Lower leg skin (tissue), 4 donors: ENCODE measurements around the gene KRTAP5-7. TPM values are rescaled to one million over a fixed set of nuclear protein-coding genes. Genes with fewer than 3 reads are reported as not detected.

Source experiments
- DNase-seq, 2 donors: peaks; one replicate each; pipeline ENCODE4 v3.0.0-alpha.2; 2019; ENCODE audit warnings: low spot score in 2 of 2
- H3K4me3 ChIP-seq: fragments of 200-600 bp; sonication (generic); 2 replicates; pipeline ENCODE4 v1.5.1; 2017; ENCODE audit warnings: mild to moderate bottlenecking, low read depth; ENCODE audit not compliant: poor library complexity, severe bottlenecking
- POLR2A ChIP-seq, 2 donors: fragments of 450-650 bp; IDR thresholded peaks; one replicate each; pipeline ENCODE4 v1.6.1; 2016 to 2017; ENCODE audit warnings: antibody characterized with exemption in 2 of 2, mild to moderate bottlenecking in 1 of 2, moderate library complexity in 1 of 2
- WGBS, 2 donors: methylation state at CpG; one replicate each; pipeline ENCODE4 v1.1.5; 2018; 5-methylcytosine and 5-hydroxymethylcytosine counted together
- intact Hi-C: fragments of 100-400 bp; cut with DNase I; formaldehyde crosslinking; loops from one replicate; pipeline ENCODE4 v1.15.0; 2023; ENCODE audit warnings: low total_unique reads
- total RNA-seq, 4 donors: library from RNA; depleted of rRNA; stranded (reverse); fragments of >200 nt; gene quantifications; one replicate each; pipeline ENCODE4 v1.1.0, GENCODE V29; 2016
- TF ChIP-seq, protein P1 (sequence below), 3 donors: fragments of 450-650 bp; IDR thresholded peaks; one replicate each; pipeline ENCODE4 v1.5.1; 2016; ENCODE audit warnings: antibody characterized with exemption in 3 of 3, mild to moderate bottlenecking in 3 of 3, moderate library complexity in 2 of 3

Gene KRTAP5-7
- total RNA-seq, 4 donors from 2014 or later: 5.4 TPM; not detected in 3

DNA sequence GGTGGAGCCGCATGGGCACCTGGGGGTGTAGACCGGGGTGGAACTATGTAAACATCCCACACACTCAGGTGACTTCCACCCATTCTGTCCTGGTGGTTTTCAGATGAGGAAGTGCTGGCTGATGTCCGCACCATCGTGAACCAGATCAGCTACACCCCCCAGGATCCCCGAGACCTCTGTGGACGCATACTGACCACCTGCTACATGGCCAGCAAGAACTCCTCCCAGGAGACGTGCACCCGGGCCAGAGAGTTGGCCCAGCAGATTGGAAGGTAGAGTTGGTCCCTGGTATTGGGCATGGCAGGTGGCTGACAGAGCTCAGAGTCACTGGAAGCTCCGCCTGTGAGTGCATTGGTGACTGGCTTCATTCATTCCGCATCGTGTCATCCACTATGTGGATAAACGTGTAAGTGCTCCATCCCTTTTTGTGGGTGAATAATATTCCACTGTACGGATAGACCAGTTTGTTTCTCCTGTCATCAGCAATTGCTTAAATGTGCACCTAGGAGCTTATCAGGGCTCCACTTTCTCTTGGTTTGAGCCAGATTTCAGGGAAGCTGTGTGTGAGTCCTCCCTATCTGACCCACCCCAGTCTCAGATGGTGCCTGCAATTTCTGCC is 44.2 kb upstream of the KRTAP5-7 start:
- DNase-seq: no peak
- intact Hi-C loops: no loop called here
- no peak overlapping the region for H3K4me3 ChIP-seq
- TF ChIP-seq POLR2A (IDR thresholded peaks at IDR 0.05): no peak
- TF ChIP-seq, protein P1, sequence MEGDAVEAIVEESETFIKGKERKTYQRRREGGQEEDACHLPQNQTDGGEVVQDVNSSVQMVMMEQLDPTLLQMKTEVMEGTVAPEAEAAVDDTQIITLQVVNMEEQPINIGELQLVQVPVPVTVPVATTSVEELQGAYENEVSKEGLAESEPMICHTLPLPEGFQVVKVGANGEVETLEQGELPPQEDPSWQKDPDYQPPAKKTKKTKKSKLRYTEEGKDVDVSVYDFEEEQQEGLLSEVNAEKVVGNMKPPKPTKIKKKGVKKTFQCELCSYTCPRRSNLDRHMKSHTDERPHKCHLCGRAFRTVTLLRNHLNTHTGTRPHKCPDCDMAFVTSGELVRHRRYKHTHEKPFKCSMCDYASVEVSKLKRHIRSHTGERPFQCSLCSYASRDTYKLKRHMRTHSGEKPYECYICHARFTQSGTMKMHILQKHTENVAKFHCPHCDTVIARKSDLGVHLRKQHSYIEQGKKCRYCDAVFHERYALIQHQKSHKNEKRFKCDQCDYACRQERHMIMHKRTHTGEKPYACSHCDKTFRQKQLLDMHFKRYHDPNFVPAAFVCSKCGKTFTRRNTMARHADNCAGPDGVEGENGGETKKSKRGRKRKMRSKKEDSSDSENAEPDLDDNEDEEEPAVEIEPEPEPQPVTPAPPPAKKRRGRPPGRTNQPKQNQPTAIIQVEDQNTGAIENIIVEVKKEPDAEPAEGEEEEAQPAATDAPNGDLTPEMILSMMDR (IDR thresholded peaks at IDR 0.05): no peak
- WGBS, 2 donors: 92 to 93% methylated on average over 12 to 13 of the region's 13 CpGs

DNA sequence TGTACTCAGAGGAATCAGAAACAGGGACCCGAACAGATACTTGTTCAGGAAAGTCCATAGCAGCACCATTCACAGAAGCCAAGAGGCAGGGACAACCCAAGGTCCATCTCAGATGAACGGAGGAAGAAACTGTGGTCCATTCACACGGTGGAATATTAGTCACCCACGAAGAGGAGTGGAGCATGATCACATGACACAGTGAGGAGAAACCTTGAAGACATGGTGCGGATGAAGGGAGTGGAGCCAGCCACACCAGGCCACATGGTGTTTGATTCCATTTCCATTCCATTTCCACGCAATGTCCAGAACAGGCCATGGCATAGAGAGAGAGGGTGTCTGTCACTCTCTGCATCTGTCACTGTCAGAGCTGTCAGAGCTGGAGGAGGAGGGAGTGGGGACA is 43.4 kb upstream of the KRTAP5-7 start:
- no peak overlapping the region for H3K4me3 ChIP-seq
- no peak for DNase-seq
- intact Hi-C loops: no loop called here
- no peak for TF ChIP-seq POLR2A (IDR thresholded peaks at IDR 0.05)
- TF ChIP-seq, protein P1 (IDR thresholded peaks at IDR 0.05): no peak
- 87 to 98% methylated on average over 6 of the region's 6 CpGs for WGBS, 2 donors

DNA sequence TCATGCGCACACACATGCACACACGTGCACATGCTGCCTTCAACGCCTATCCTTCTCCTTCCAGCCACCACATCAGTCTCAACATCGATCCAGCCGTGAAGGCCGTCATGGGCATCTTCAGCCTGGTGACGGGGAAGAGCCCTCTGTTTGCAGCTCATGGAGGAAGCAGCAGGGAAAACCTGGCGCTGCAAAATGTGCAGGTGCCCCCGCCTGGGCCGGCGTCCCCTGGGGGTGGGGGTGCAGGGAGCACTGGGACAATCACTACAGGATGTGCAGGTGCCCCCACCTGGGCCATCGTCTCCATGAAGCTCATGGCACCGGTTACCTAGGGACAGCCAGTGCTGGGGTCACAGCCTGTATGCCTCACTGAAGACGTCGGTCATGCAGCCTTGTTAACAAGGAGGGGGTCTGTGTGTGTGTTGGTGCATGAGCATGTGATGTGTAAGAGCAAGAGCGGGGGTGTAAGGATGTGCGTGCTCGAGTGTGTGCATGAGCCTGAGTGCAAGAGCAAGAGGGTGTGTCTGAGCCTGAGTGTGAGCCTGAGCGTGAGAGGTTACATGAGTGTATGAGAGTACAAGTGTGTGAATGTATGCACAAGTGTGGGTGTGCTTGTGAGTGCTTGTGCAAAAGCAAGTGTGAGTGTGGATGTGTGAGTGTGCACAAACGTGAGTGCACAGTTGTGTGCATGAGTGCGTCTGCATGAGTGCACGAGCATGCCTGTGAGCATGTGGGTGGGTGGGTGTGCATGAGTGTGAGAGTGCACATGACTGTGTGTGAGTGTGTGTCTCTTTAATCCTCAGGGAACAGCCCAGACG is 42.6 kb upstream of the KRTAP5-7 start:
- WGBS, 2 donors: 93 to 95% methylated on average over 21 to 23 of the region's 23 CpGs
- DNase-seq: peak in 1 of 2 donors; percentile 72
- no peak overlapping the region for H3K4me3 ChIP-seq
- TF ChIP-seq, protein P1 (IDR thresholded peaks at IDR 0.05): no peak
- TF ChIP-seq POLR2A (IDR thresholded peaks at IDR 0.05): no peak
- intact Hi-C loops: no loop called here

DNA sequence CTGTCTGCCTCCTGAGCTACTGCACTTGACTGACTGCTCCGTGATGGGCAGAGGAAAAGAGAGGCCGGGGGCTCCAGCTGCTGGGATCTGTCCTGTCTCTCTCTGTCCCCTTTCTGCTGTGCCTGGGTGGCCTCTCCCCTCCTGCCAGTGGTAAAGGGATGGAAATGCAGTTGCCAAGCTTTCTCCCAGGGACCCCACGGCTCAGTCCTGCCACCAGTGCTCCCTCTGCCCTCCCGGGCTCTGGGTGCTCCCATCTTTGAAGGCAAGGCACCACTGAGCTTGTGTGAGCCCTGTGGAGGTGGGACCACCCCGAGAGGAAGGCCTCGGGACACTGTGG is 42.0 kb upstream of the KRTAP5-7 start:
- intact Hi-C loops: no loop called here
- WGBS, 2 donors: 89 to 90% methylated on average over 6 of the region's 6 CpGs
- TF ChIP-seq, protein P1 (IDR thresholded peaks at IDR 0.05): no peak
- no peak for TF ChIP-seq POLR2A (IDR thresholded peaks at IDR 0.05)
- H3K4me3 ChIP-seq: no peak overlapping the region
- no peak for DNase-seq

DNA sequence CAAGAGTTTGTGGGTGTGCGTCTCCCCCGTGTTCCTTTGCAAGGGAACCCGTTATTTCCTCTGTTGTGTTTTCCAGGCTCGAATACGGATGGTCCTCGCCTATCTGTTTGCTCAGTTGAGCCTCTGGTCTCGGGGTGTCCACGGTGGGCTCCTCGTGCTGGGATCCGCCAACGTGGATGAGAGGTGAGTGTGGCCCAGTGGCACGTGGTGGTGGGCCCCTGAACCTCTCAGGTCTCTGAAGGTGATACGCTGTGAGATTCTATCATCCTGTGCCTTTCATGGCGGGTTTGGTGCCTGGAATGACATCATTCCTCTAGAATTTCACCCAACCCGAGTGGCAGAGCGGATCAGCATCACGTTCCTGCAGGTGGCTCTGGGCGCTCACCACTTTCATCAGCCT is 41.6 kb upstream of the KRTAP5-7 start:
- TF ChIP-seq, protein P1 (IDR thresholded peaks at IDR 0.05): no peak
- no peak for TF ChIP-seq POLR2A (IDR thresholded peaks at IDR 0.05)
- intact Hi-C loops: no loop called here
- WGBS, 2 donors: 95 to 96% methylated on average over 18 of the region's 18 CpGs
- H3K4me3 ChIP-seq: no peak overlapping the region
- peak in 1 of 2 donors; percentile 56 for DNase-seq
